ENCODE data around the gene DHRS7. TPM values are rescaled to one million over a fixed set of nuclear protein-coding genes. Genes with fewer than 3 reads are reported as not detected.

DHRS7 gene
- total and polyA plus RNA-seq, 2 of the 8 experiments (the other 6 are each of a cell fraction or from before 2014, with no cell fraction given): 10.8 to 27.5 TPM

DNA sequence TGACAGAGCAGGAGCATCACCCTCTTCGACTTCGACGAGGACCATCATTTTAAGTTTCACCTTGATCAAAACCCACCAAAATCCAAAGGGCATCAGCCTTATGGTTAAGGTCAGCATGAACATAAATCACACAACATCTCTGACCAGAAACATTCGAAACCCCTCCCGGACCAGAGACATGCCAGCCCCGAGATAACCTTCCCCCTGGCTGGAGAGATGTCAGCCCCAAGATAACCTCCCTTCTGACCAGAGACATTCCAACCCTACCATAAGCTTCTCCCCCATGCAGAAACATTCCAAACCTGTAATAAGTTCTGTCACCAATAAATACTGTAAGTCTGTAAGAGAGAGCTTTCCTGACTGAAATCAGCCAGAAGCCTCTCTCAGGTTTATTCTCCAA is 67.2 kb downstream of the DHRS7 start:
- ChIA-PET POLR2A (ENCODE audit: partially characterized antibody) (no interaction called here), CTCF (ENCODE audit: partially characterized antibody) (no interaction called here)
- Histone ChIP-seq H2BK12ac (ENCODE audit: low read depth, low read length) (no peak overlapping the region), H3K79me1 (ENCODE audit: low read depth, low read length) (peaks cover 5% of the 10 kb centered on the region; the same call in 1 of the 2 replicates), H2AFZ (ENCODE audit: low read length) (no peak overlapping the region), H2AK5ac (ENCODE audit: low read depth, low read length) (no peak overlapping the region), H3K4ac (replicated peaks; ENCODE audit: insufficient read length, low read depth, low read length) (no peak overlapping the region), H3K4me1 (replicated peaks in 1 of 4; ENCODE audit: control insufficient read depth in 3 of 4, insufficient read depth in 4 of 4, low read length in 3 of 4) (peaks cover 5 to 10% (median 9%) of the 10 kb centered on the region in 4 experiments), H4K5ac (ENCODE audit: insufficient read length, low read depth, low read length) (no peak overlapping the region), H3K4me3 (ENCODE audit: extremely low read depth in 1 of 4, insufficient read depth in 2 of 4, low read depth in 3 of 4, low read length in 4 of 4) (no peak overlapping the region), H3K9ac (replicated peaks in 1 of 4; ENCODE audit: extremely low read depth in 1 of 4, low read depth in 3 of 4, low read length in 3 of 4) (no peak overlapping the region), H4K8ac (ENCODE audit: extremely low read depth, insufficient read depth, low read length) (no peak overlapping the region), H3K23me2 (ENCODE audit: low read depth, low read length) (no peaks in the 10 kb centered on the region), H2BK15ac (ENCODE audit: low read length) (no peak overlapping the region), H3K36me3 (ENCODE audit: control insufficient read depth in 2 of 4, insufficient read depth in 4 of 4, low read length in 3 of 4) (peaks cover 0 to 9% (median 2%) of the 10 kb centered on the region in 4 experiments; a peak in 2 of 8 replicates), H3K14ac (ENCODE audit: insufficient read length) (no peak overlapping the region), H3K9me3 (ENCODE audit: insufficient read depth in 2 of 2, low read depth in 1 of 2, low read length in 1 of 2) (no peaks in the 10 kb centered on the region), H3K23ac (ENCODE audit: insufficient read length) (no peak overlapping the region), H4K20me1 (replicated peaks in 1 of 2; ENCODE audit: control insufficient read depth in 1 of 2, insufficient read depth in 2 of 2, low read length in 2 of 2) (peaks cover 1 to 5% of the 10 kb centered on the region in 2 experiments), H3K27ac (ENCODE audit: low read depth, low read length) (no peak overlapping the region), H2BK5ac (ENCODE audit: low read depth, low read length) (no peak overlapping the region), H3K56ac (replicated peaks; ENCODE audit: insufficient read length, low read depth, low read length) (no peak overlapping the region), H3K4me2 (ENCODE audit: insufficient read depth in 1 of 2, low read depth in 2 of 2, low read length in 2 of 2) (no peak overlapping the region), H2BK120ac (replicated peaks; ENCODE audit: low read depth, low read length) (no peak overlapping the region), H3K18ac (ENCODE audit: extremely low read depth, low read length) (no peak overlapping the region), H3K27me3 (replicated peaks in 1 of 4; ENCODE audit: control insufficient read depth in 3 of 4, extremely low read depth in 1 of 4, insufficient read depth in 3 of 4, low read length in 3 of 4) (no peaks in the 10 kb centered on the region), H2BK20ac (ENCODE audit: low read length) (no peak overlapping the region), H4K91ac (replicated peaks; ENCODE audit: insufficient read length, low read length) (no peak overlapping the region), H3K79me2 (ENCODE audit: control insufficient read depth in 1 of 2, insufficient read depth in 2 of 2, low read length in 2 of 2) (peaks cover 6 to 91% of the 10 kb centered on the region in 2 experiments; a peak in 3 of 4 replicates)
- FAIRE-seq (no peak), DNase-seq (ENCODE audit: low read depth in 1 of 2, low spot score in 2 of 2) (no peak)
- WGBS, 2 experiments (ENCODE audit: extremely low coverage in 1 of 2, insufficient coverage in 1 of 2, insufficient read length in 1 of 2, insufficient replicate concordance in 2 of 2, low coverage in 1 of 2, low lambda C conversion rate in 2 of 2, missing lambda C conversion rate in 1 of 2): 96% methylated on average over 6 of the region's 6 CpGs; no CpG with 5 or more reads in 1 of the 2 experiments
- TF ChIP-seq TCF12 (IDR thresholded peaks at IDR 0.05; ENCODE audit: low read depth, low read length): no peak
